ENCODE data around the gene CNOT6. TPM values are rescaled to one million over a fixed set of nuclear protein-coding genes. Genes with fewer than 3 reads are reported as not detected.

The CNOT6 gene
- total RNA-seq, 1 experiment from 2014 or later, result 60.9 TPM

GRCh38 chr5:180600554-180601041 lies 106.4 kb downstream of the CNOT6 start:
- no peaks in the 10 kb centered on the region for H3K36me3 ChIP-seq (ENCODE audit: insufficient read depth, low read length, poor library complexity, severe bottlenecking)
- no peak overlapping the region for H3K4me3 ChIP-seq (ENCODE audit: low read depth, low read length, poor library complexity, severe bottlenecking)
- no TSS peak for BruUV-seq (replicated peaks)
- TF ChIP-seq CTCF (conservative IDR thresholded peaks at IDR 0.05; ENCODE audit: low read depth, low read length), result no peak
- TF ChIP-seq EZH2 (IDR thresholded peaks at IDR 0.05; ENCODE audit: borderline replicate concordance, low read depth, low read length, poor library complexity, severe bottlenecking), result no peak
- no peaks in the 10 kb centered on the region for H3K4me1 ChIP-seq (ENCODE audit: insufficient read depth, low read length, poor library complexity, severe bottlenecking)
- POLR2A ChIA-PET (ENCODE audit: low non-redundant PET), result no interaction called here
- H3K27me3 ChIP-seq (replicated peaks; ENCODE audit: insufficient read depth, low read depth, low read length, poor library complexity), result no peaks in the 10 kb centered on the region
- H3K9me3 ChIP-seq (ENCODE audit: low read depth, low read length, poor library complexity, severe bottlenecking), result no peaks in the 10 kb centered on the region
- CTCF ChIA-PET, result no interaction called here
- DNase-seq (ENCODE audit: low spot score), result no peak
- no peak overlapping the region for H3K27ac ChIP-seq (ENCODE audit: low read depth, low read length, poor library complexity, severe bottlenecking)
- intact Hi-C loops (cut with micrococcal nuclease; ENCODE audit: unreplicated experiment), result no loop called here

- POLR2A ChIA-PET (ENCODE audit: low non-redundant PET), result no interaction called here
- TF ChIP-seq CTCF (conservative IDR thresholded peaks at IDR 0.05; ENCODE audit: low read depth, low read length), result no peak
- no peak for TF ChIP-seq EZH2 (IDR thresholded peaks at IDR 0.05; ENCODE audit: borderline replicate concordance, low read depth, low read length, poor library complexity, severe bottlenecking)
- CTCF ChIA-PET, result no interaction called here
- H3K9me3 ChIP-seq (ENCODE audit: low read depth, low read length, poor library complexity, severe bottlenecking), result no peaks in the 10 kb centered on the region
- intact Hi-C loops (cut with micrococcal nuclease; ENCODE audit: unreplicated experiment), result no loop called here
- no peaks in the 10 kb centered on the region for H3K27me3 ChIP-seq (replicated peaks; ENCODE audit: insufficient read depth, low read depth, low read length, poor library complexity)
- no TSS peak for BruUV-seq (replicated peaks)
- no peak overlapping the region for H3K4me3 ChIP-seq (ENCODE audit: low read depth, low read length, poor library complexity, severe bottlenecking)
- H3K4me1 ChIP-seq (ENCODE audit: insufficient read depth, low read length, poor library complexity, severe bottlenecking), result no peaks in the 10 kb centered on the region
- H3K36me3 ChIP-seq (ENCODE audit: insufficient read depth, low read length, poor library complexity, severe bottlenecking), result no peaks in the 10 kb centered on the region
- no peak for DNase-seq (ENCODE audit: low spot score)
- H3K27ac ChIP-seq (ENCODE audit: low read depth, low read length, poor library complexity, severe bottlenecking), result no peak overlapping the region
These were observed 107.7 kb downstream of the CNOT6 start for GRCh38 chr5:180601591-180602480.

GRCh38 chr5:180602481-180603075 lies 108.4 kb downstream of the CNOT6 start:
- no peaks in the 10 kb centered on the region for H3K9me3 ChIP-seq (ENCODE audit: low read depth, low read length, poor library complexity, severe bottlenecking)
- H3K36me3 ChIP-seq (ENCODE audit: insufficient read depth, low read length, poor library complexity, severe bottlenecking), result no peaks in the 10 kb centered on the region
- POLR2A ChIA-PET (ENCODE audit: low non-redundant PET), result no interaction called here
- H3K4me3 ChIP-seq (ENCODE audit: low read depth, low read length, poor library complexity, severe bottlenecking), result no peak overlapping the region
- H3K4me1 ChIP-seq (ENCODE audit: insufficient read depth, low read length, poor library complexity, severe bottlenecking), result no peaks in the 10 kb centered on the region
- no TSS peak for BruUV-seq (replicated peaks)
- no peak overlapping the region for H3K27ac ChIP-seq (ENCODE audit: low read depth, low read length, poor library complexity, severe bottlenecking)
- no peak for DNase-seq (ENCODE audit: low spot score)
- no peak for TF ChIP-seq CTCF (conservative IDR thresholded peaks at IDR 0.05; ENCODE audit: low read depth, low read length)
- TF ChIP-seq EZH2 (IDR thresholded peaks at IDR 0.05; ENCODE audit: borderline replicate concordance, low read depth, low read length, poor library complexity, severe bottlenecking), result no peak
- H3K27me3 ChIP-seq (replicated peaks; ENCODE audit: insufficient read depth, low read depth, low read length, poor library complexity), result no peaks in the 10 kb centered on the region
- intact Hi-C loops (cut with micrococcal nuclease; ENCODE audit: unreplicated experiment), result no loop called here
- CTCF ChIA-PET, result no interaction called here
